GM12878 (cell line): Measurements from ENCODE around the gene NCL. TPM values are rescaled to one million over a fixed set of nuclear protein-coding genes. Genes with fewer than 3 reads are reported as not detected.
A peak's percentile ranks its signal among the peaks of the same experiment; 100 is the strongest.

Experiments
- CHD1 ChIP-seq: IDR thresholded peaks from 2 replicates; pipeline ENCODE4 v1.6.1; 2012; ENCODE audit warnings: low read depth, low read length, improper control_type of control experiment
- EED ChIP-seq: sonication (generic); IDR thresholded peaks from 2 replicates; pipeline ENCODE4 v1.6.1; 2016; ENCODE audit warnings: antibody characterized with exemption, low read depth
- HDAC6 ChIP-seq: fragments of 200-600 bp; sonication (generic); IDR thresholded peaks from one replicate; pipeline ENCODE4 v1.8.0; 2017; ENCODE audit warnings: antibody characterized with exemption; ENCODE audit not compliant: unreplicated experiment
- NFXL1 ChIP-seq: fragments of 450-650 bp; IDR thresholded peaks from 2 replicates; pipeline ENCODE4 v1.6.1; 2017; ENCODE audit warnings: antibody characterized with exemption, mild to moderate bottlenecking, borderline replicate concordance
- POU2F2 ChIP-seq: IDR thresholded peaks from 3 replicates; pipeline ENCODE4 v1.6.1; 2011; ENCODE audit warnings: low read depth, mild to moderate bottlenecking, low read length, borderline replicate concordance
- RAD51 ChIP-seq: fragments of 450-650 bp; IDR thresholded peaks from 2 replicates; pipeline ENCODE4 v1.6.1; 2016; ENCODE audit warnings: moderate library complexity, mild to moderate bottlenecking, inconsistent platforms
- SMARCA5 ChIP-seq: fragments of 450-650 bp; IDR thresholded peaks from 2 replicates; pipeline ENCODE4 v1.6.1; 2017; ENCODE audit warnings: mild to moderate bottlenecking
- SMC3 ChIP-seq: IDR thresholded peaks from 2 replicates; pipeline ENCODE4 v1.6.1; 2011; ENCODE audit warnings: low read length, improper control_type of control experiment, borderline replicate concordance
- SUZ12 ChIP-seq: fragments of 200-600 bp; sonication (generic); IDR thresholded peaks from one replicate; pipeline ENCODE4 v1.6.1; 2018; ENCODE audit warnings: antibody characterized with exemption, mild to moderate bottlenecking; ENCODE audit not compliant: unreplicated experiment
- TCF12 ChIP-seq: IDR thresholded peaks from 2 replicates; pipeline ENCODE4 v1.6.1; 2011; ENCODE audit warnings: low read depth, mild to moderate bottlenecking, low read length
- YBX1 ChIP-seq: fragments of 450-650 bp; IDR thresholded peaks from 2 replicates; pipeline ENCODE4 v1.6.1; 2016; ENCODE audit warnings: antibody characterized with exemption
- ZZZ3 ChIP-seq: IDR thresholded peaks from 2 replicates; pipeline ENCODE4 v1.6.1; 2011; ENCODE audit warnings: low read depth; ENCODE audit not compliant: control insufficient read depth, insufficient read length
- polyA plus RNA-seq, 11 experiments: library from polyadenylated mRNA; depleted of rRNA in 4 of 11; unstranded in 6 of 11; stranded (reverse) in 5 of 11; fragments of >200 nt; fragmentation: Nextera tagmentation in 4 of 11; fragmentation: Illumina TruSeq in 1 of 11; extraction: Ambion mirVana in 4 of 11; extraction: Trizol in 1 of 11; gene quantifications; 1 replicate in 1 of 11; 2 replicates in 10 of 11; pipeline versions ENCODE4 v1.2.1 to v1.2.3, GENCODE V29; 2011 to 2016; ENCODE audit warnings: inconsistent platforms in 2 of 11, missing spikeins in 2 of 11, low read depth in 1 of 11
- total RNA-seq, 4 experiments: library from RNA; depleted of rRNA in 3 of 4; stranded (reverse); fragments of >200 nt in 3 of 4; fragmentation: Illumina TruSeq in 1 of 4; extraction: Trizol in 1 of 4; gene quantifications; 2 replicates each; pipeline versions ENCODE4 v1.2.1 to v1.2.3, GENCODE V29; 2013 to 2021
- TF ChIP-seq, protein P1 (sequence below): fragments of 450-650 bp; IDR thresholded peaks from 2 replicates; pipeline ENCODE4 v1.6.1; 2017; ENCODE audit warnings: mild to moderate bottlenecking, low read depth, inconsistent platforms; ENCODE audit not compliant: poor library complexity, severe bottlenecking
- TF ChIP-seq, protein P2 (sequence below): IDR thresholded peaks from 2 replicates; pipeline ENCODE4 v1.6.1; 2011; ENCODE audit warnings: mild to moderate bottlenecking, low read depth, low read length, moderate library complexity; ENCODE audit not compliant: insufficient replicate concordance
- TF ChIP-seq, protein P3 (sequence below): fragments of 150-350 bp; IDR thresholded peaks from 2 replicates; pipeline ENCODE4 v1.6.1; 2014; ENCODE audit warnings: mild to moderate bottlenecking, low read depth, low read length
- TF ChIP-seq, protein P4 (sequence below): fragments of 450-650 bp; IDR thresholded peaks from 2 replicates; pipeline ENCODE4 v1.6.1; 2016; ENCODE audit warnings: mild to moderate bottlenecking, moderate library complexity, borderline replicate concordance
- TF ChIP-seq, protein P5 (sequence below): fragments of 450-650 bp; formaldehyde crosslinking; IDR thresholded peaks from 2 replicates; pipeline ENCODE4 v1.4.0; 2020; ENCODE audit warnings: mild to moderate bottlenecking, moderate library complexity

Gene NCL
- total and polyA plus RNA-seq, 10 of the 15 experiments (the other 5 are each of a cell fraction or from before 2014, with no cell fraction given): 123 to 1,207 (median 529) TPM

DNA sequence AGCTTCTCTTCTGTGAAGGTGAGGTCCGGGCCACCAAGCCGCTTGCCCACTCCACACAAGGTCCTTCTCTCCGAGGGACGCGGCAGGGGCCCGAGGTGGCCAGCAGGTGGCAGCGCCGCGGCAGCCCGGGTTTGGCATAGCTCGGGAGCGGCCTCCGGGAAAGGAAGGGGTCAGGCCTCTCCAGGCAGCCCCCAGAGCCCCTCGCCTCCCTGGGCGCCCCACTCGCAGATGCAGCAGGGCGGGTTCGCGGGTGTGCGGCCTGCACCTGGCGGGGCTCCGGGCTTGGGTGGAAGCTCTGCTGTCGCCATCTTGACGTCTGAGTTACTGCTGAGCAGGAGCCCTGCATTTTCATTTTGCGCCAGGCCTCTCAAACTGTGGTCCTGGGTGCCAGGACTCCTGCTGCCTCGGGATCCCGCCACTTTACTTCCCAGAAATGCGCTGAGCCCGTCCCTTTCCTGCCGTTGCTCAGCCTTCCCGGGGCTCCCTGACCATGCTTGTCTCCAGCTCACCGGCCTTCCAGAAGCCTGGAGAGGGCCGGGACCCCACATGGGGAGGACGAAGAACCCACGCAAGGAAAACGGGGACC lies 18.6 kb upstream of the NCL start (continued):
- TF ChIP-seq, protein P1, sequence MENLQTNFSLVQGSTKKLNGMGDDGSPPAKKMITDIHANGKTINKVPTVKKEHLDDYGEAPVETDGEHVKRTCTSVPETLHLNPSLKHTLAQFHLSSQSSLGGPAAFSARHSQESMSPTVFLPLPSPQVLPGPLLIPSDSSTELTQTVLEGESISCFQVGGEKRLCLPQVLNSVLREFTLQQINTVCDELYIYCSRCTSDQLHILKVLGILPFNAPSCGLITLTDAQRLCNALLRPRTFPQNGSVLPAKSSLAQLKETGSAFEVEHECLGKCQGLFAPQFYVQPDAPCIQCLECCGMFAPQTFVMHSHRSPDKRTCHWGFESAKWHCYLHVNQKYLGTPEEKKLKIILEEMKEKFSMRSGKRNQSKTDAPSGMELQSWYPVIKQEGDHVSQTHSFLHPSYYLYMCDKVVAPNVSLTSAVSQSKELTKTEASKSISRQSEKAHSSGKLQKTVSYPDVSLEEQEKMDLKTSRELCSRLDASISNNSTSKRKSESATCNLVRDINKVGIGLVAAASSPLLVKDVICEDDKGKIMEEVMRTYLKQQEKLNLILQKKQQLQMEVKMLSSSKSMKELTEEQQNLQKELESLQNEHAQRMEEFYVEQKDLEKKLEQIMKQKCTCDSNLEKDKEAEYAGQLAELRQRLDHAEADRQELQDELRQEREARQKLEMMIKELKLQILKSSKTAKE: no peak
- no peak for TF ChIP-seq ZZZ3
- TF ChIP-seq YBX1: no peak
- TF ChIP-seq POU2F2: peak; percentile 52; the same call in 1 of the 3 replicates
- no peak for TF ChIP-seq RAD51
- no peak for TF ChIP-seq NFXL1
- TF ChIP-seq SMC3: peak; percentile 40; the same call in 1 of the 2 replicates
- TF ChIP-seq, protein P2, sequence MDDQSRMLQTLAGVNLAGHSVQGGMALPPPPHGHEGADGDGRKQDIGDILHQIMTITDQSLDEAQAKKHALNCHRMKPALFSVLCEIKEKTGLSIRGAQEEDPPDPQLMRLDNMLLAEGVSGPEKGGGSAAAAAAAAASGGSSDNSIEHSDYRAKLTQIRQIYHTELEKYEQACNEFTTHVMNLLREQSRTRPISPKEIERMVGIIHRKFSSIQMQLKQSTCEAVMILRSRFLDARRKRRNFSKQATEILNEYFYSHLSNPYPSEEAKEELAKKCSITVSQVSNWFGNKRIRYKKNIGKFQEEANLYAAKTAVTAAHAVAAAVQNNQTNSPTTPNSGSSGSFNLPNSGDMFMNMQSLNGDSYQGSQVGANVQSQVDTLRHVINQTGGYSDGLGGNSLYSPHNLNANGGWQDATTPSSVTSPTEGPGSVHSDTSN: no peak
- TF ChIP-seq SMARCA5: peak; percentile 96
- TF ChIP-seq EED: peak; percentile 36; the same call in 1 of the 2 replicates
- no peak for TF ChIP-seq CHD1
- TF ChIP-seq, protein P3, sequence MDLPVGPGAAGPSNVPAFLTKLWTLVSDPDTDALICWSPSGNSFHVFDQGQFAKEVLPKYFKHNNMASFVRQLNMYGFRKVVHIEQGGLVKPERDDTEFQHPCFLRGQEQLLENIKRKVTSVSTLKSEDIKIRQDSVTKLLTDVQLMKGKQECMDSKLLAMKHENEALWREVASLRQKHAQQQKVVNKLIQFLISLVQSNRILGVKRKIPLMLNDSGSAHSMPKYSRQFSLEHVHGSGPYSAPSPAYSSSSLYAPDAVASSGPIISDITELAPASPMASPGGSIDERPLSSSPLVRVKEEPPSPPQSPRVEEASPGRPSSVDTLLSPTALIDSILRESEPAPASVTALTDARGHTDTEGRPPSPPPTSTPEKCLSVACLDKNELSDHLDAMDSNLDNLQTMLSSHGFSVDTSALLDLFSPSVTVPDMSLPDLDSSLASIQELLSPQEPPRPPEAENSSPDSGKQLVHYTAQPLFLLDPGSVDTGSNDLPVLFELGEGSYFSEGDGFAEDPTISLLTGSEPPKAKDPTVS: no peak
- peak; percentile 40 for TF ChIP-seq HDAC6
- TF ChIP-seq SUZ12: no peak
- TF ChIP-seq TCF12: 0 out of 2 replicates have a peak, but pooled peaks have one; percentile 24
- TF ChIP-seq, protein P4, sequence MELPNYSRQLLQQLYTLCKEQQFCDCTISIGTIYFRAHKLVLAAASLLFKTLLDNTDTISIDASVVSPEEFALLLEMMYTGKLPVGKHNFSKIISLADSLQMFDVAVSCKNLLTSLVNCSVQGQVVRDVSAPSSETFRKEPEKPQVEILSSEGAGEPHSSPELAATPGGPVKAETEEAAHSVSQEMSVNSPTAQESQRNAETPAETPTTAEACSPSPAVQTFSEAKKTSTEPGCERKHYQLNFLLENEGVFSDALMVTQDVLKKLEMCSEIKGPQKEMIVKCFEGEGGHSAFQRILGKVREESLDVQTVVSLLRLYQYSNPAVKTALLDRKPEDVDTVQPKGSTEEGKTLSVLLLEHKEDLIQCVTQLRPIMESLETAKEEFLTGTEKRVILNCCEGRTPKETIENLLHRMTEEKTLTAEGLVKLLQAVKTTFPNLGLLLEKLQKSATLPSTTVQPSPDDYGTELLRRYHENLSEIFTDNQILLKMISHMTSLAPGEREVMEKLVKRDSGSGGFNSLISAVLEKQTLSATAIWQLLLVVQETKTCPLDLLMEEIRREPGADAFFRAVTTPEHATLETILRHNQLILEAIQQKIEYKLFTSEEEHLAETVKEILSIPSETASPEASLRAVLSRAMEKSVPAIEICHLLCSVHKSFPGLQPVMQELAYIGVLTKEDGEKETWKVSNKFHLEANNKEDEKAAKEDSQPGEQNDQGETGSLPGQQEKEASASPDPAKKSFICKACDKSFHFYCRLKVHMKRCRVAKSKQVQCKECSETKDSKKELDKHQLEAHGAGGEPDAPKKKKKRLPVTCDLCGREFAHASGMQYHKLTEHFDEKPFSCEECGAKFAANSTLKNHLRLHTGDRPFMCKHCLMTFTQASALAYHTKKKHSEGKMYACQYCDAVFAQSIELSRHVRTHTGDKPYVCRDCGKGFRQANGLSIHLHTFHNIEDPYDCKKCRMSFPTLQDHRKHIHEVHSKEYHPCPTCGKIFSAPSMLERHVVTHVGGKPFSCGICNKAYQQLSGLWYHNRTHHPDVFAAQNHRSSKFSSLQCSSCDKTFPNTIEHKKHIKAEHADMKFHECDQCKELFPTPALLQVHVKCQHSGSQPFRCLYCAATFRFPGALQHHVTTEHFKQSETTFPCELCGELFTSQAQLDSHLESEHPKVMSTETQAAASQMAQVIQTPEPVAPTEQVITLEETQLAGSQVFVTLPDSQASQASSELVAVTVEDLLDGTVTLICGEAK: no peak
- TF ChIP-seq, protein P5, sequence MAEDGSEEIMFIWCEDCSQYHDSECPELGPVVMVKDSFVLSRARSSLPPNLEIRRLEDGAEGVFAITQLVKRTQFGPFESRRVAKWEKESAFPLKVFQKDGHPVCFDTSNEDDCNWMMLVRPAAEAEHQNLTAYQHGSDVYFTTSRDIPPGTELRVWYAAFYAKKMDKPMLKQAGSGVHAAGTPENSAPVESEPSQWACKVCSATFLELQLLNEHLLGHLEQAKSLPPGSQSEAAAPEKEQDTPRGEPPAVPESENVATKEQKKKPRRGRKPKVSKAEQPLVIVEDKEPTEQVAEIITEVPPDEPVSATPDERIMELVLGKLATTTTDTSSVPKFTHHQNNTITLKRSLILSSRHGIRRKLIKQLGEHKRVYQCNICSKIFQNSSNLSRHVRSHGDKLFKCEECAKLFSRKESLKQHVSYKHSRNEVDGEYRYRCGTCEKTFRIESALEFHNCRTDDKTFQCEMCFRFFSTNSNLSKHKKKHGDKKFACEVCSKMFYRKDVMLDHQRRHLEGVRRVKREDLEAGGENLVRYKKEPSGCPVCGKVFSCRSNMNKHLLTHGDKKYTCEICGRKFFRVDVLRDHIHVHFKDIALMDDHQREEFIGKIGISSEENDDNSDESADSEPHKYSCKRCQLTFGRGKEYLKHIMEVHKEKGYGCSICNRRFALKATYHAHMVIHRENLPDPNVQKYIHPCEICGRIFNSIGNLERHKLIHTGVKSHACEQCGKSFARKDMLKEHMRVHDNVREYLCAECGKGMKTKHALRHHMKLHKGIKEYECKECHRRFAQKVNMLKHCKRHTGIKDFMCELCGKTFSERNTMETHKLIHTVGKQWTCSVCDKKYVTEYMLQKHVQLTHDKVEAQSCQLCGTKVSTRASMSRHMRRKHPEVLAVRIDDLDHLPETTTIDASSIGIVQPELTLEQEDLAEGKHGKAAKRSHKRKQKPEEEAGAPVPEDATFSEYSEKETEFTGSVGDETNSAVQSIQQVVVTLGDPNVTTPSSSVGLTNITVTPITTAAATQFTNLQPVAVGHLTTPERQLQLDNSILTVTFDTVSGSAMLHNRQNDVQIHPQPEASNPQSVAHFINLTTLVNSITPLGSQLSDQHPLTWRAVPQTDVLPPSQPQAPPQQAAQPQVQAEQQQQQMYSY: no peak
